BE2C (cell line): Measurements from ENCODE around the gene SELENON. TPM values are rescaled to one million over a fixed set of nuclear protein-coding genes. Genes with fewer than 3 reads are reported as not detected.

ENCODE experiments used
- DNase-seq: peaks from one replicate; pipeline ENCODE4 v3.0.0-alpha.2; 2020
- H3K27me3 ChIP-seq: fragments of 250-450 bp; sonication (Bioruptor Pico); 2 replicates; pipeline ENCODE4 v1.5.1; 2020; ENCODE audit warnings: mild to moderate bottlenecking
- H3K36me3 ChIP-seq: fragments of 250-450 bp; sonication (Bioruptor Pico); 2 replicates; pipeline ENCODE4 v1.5.1; 2020; ENCODE audit warnings: mild to moderate bottlenecking
- H3K4me1 ChIP-seq: fragments of 250-450 bp; sonication (Bioruptor Pico); 2 replicates; pipeline ENCODE4 v1.5.1; 2020
- H3K4me3 ChIP-seq: 2 replicates; pipeline ENCODE4 v1.5.1; 2011; ENCODE audit warnings: low read depth, low read length
- H3K9me3 ChIP-seq: fragments of 250-450 bp; sonication (Bioruptor Pico); 2 replicates; pipeline ENCODE4 v1.5.1; 2020
- polyA plus RNA-seq: library from polyadenylated mRNA; unstranded; fragments of >200 nt; gene quantifications from one replicate; pipeline ENCODE4 v1.2.1, GENCODE V29; 2012; ENCODE audit warnings: low read depth, missing spikeins; ENCODE audit not compliant: insufficient read length, insufficient read depth
- TF ChIP-seq, protein P1 (sequence below): IDR thresholded peaks from 2 replicates; pipeline ENCODE4 v1.5.1; 2012; ENCODE audit warnings: mild to moderate bottlenecking, low read depth, low read length

Gene SELENON, protein sequence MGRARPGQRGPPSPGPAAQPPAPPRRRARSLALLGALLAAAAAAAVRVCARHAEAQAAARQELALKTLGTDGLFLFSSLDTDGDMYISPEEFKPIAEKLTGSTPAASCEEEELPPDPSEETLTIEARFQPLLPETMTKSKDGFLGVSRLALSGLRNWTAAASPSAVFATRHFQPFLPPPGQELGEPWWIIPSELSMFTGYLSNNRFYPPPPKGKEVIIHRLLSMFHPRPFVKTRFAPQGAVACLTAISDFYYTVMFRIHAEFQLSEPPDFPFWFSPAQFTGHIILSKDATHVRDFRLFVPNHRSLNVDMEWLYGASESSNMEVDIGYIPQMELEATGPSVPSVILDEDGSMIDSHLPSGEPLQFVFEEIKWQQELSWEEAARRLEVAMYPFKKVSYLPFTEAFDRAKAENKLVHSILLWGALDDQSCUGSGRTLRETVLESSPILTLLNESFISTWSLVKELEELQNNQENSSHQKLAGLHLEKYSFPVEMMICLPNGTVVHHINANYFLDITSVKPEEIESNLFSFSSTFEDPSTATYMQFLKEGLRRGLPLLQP
- 19.0 TPM for polyA plus RNA-seq

DNA sequence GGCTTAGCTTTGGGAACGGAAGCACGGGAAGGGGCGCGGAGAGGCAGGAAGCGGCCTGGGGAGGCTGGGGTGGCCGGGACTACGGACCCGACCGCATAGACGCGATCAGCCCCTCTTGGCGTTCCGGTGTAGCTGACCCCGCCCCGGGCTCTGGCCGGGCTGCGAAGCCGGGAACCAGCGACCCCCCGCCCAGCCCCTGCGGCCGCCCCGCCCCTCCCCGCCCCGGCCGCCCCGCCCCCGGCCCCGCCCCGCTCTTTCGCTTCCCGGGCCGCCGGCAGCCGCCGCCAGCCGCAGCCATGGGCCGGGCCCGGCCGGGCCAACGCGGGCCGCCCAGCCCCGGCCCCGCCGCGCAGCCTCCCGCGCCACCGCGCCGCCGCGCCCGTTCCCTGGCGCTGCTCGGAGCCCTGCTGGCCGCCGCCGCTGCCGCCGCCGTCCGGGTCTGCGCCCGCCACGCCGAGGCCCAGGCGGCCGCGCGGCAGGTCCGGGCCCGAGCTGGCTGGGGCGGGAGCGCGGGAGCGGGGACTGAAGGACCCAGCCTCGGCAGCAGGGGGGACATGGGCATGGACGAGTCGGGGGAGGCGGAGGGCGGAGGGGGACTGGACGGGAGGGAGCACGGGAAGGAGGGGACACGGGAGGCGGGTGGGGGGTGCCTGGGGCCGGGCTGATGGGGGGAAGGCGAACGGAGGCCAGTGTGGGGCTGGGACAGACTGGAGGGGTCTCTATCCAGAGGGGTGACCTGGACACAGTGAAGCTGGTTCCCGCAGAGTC is at the start of gene SELENON:
TSS of gene SELENON (plus strand) at position 259 of the 768 bp plus-strand sequence. CDS start at position 297, 38 bp downstream.
- TF ChIP-seq, protein P1, sequence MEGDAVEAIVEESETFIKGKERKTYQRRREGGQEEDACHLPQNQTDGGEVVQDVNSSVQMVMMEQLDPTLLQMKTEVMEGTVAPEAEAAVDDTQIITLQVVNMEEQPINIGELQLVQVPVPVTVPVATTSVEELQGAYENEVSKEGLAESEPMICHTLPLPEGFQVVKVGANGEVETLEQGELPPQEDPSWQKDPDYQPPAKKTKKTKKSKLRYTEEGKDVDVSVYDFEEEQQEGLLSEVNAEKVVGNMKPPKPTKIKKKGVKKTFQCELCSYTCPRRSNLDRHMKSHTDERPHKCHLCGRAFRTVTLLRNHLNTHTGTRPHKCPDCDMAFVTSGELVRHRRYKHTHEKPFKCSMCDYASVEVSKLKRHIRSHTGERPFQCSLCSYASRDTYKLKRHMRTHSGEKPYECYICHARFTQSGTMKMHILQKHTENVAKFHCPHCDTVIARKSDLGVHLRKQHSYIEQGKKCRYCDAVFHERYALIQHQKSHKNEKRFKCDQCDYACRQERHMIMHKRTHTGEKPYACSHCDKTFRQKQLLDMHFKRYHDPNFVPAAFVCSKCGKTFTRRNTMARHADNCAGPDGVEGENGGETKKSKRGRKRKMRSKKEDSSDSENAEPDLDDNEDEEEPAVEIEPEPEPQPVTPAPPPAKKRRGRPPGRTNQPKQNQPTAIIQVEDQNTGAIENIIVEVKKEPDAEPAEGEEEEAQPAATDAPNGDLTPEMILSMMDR = no peak
- H3K36me3 ChIP-seq = no peaks in the 10 kb centered on the region
- H3K4me3 ChIP-seq = peak within 1 kb of the TSS; percentile 46
- peak; percentile 59 for DNase-seq
- H3K4me1 ChIP-seq = peaks cover 5% of the 10 kb centered on the region
- H3K9me3 ChIP-seq = no peaks in the 10 kb centered on the region
- H3K27me3 ChIP-seq = no peaks in the 10 kb centered on the region

DNA sequence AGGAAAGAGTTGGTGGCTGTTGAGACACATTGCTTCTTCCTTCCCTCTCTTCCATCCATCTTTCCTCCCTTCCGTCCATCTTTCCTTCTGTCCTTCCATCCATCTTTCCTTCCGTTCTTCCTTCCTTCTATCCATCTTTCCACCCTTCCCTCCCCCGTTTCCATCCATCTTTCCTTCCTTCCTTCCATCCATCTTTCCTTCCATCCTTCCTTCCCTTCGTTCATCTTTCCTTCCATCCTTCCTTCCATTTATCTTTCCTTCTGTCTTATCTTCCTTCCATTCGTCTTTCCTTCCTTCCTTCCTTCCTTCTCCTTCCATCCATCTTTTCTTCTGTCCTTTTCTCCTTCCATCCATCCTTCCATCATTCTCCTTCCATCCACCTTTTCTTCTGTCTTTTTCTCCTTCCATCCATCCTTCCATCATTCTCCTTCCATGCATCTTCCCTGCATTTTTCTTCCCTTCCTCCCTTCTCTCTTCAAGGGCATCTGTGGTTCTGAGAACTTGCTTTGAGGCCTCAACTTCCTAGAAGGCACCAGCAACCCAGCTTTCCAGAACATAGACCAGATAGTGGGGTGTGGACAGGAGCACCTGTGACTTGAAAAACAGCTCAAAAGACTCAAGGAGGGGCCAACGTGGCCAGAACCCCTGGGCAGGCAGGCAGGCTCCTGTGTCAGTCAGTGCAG is 48.9 kb upstream of the SELENON start:
- H3K36me3 ChIP-seq = no peaks in the 10 kb centered on the region
- no peak overlapping the region for H3K4me3 ChIP-seq
- H3K27me3 ChIP-seq = no peaks in the 10 kb centered on the region
- H3K4me1 ChIP-seq = no peaks in the 10 kb centered on the region
- DNase-seq = no peak
- TF ChIP-seq, protein P1 = no peak
- H3K9me3 ChIP-seq = no peaks in the 10 kb centered on the region

DNA sequence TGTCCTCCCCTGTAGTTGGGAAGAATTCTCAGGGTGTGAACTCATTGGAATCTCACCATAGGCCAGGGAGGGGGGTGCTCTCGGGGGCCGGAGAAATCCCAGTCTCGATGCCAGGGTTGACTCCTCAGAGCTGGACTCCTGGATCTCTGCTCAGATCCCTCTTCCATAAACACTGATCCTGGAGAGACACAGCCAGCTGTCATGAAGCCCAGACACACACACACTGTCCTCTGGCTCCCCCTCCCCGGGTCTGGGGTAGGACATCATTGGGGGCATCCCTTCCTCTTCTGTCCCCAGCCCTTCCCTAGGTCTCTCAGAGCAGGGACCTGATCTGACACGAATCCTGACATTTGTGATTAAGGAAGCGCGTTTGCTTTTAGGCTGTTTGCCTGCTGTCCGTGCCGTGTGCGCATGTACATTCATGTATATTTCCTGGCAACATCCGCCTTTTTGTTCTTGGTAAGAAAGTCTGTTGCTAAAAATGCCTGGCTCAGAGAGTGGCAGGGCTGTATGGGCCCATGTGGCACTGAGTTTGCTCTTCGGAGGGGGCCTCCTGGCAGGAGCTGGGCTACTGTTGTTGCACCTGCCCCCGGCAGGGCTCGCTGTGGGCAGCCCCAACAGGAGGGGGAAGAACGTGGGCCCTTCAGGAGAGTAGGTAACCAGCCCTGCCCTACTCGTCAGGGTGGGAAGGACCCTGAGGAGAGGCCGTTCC is 45.4 kb upstream of the SELENON start:
- TF ChIP-seq, protein P1 = 0 out of 2 replicates have a peak, but pooled peaks have one; percentile 13

DNA sequence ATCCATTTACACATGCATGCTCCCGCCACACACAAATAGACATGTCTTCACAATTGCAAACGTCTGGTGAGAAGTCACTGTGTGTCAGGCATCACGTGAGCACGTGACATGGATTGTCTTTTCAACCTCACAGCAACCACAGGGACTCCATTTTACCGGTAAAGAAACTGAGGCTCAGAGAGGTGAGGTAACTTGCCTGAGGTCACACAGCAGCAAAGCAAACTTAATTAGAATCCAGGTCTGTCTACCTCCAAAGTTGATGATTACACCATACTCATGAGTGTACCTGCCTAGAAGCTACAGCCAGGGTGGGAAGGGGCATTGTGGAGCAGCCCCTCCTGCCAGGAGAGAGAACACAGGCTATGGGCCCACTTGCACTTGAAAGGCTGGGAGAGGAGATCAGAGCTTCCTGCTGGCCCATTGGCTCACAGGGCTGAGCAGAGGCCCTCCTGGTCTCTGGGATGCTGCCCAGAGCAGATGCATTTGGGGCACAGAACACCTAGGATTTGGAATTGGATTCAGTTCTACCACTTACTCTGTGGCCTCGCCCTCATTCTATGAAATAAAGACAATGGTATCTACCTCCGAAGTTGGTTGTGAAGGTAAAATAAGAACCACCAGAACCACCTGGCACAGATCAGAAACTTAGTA is 44.4 kb upstream of the SELENON start:
- peaks cover 3% of the 10 kb centered on the region; the same call in 1 of the 2 replicates for H3K4me1 ChIP-seq
- no peaks in the 10 kb centered on the region for H3K36me3 ChIP-seq
- no peak for DNase-seq
- TF ChIP-seq, protein P1 = no peak
- no peaks in the 10 kb centered on the region for H3K27me3 ChIP-seq
- no peaks in the 10 kb centered on the region for H3K9me3 ChIP-seq
- no peak overlapping the region for H3K4me3 ChIP-seq

More for the DNA sequence above, 45.4 kb upstream of the SELENON start:
- H3K4me1 ChIP-seq = no peaks in the 10 kb centered on the region
- no peaks in the 10 kb centered on the region for H3K9me3 ChIP-seq
- no peak overlapping the region for H3K4me3 ChIP-seq
- H3K27me3 ChIP-seq = no peaks in the 10 kb centered on the region
- DNase-seq = no peak
- no peaks in the 10 kb centered on the region for H3K36me3 ChIP-seq

DNA sequence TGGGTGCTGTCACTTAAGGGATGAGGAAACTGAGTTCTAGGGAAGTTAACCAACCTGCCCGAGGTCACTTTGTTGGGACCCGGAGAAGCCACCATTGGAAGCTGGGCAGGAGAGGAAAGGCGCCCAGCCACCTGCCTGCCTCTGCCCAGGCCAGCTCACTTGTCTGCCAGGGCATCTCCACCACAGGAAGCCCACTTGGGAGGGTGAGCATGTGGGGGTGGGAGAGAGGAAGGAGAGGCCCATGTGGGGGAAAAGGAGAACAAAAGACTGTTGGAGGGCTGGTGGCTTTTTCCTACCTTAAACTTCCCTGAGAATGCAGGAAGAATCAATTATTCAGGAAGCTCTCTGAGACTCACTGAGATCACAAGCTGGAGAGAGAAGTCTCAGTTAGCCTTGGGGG is 43.8 kb upstream of the SELENON start:
- Histone ChIP-seq H3K27me3 (no peaks in the 10 kb centered on the region), H3K4me3 (no peak overlapping the region), H3K9me3 (no peaks in the 10 kb centered on the region), H3K4me1 (peaks cover 3% of the 10 kb centered on the region; the same call in 1 of the 2 replicates), H3K36me3 (no peaks in the 10 kb centered on the region)
- TF ChIP-seq, protein P1 = no peak
- no peak for DNase-seq
